Dermis blood vessel endothelial cell (primary cell): Measurements from ENCODE around the gene ZEB2. TPM values are rescaled to one million over a fixed set of nuclear protein-coding genes. Genes with fewer than 3 reads are reported as not detected.

Source experiments
- DNase-seq: peaks from one replicate; pipeline ENCODE4 v3.0.0; 2010
- total RNA-seq: library from RNA; depleted of rRNA; stranded (reverse); fragments of >200 nt; gene quantifications from 2 replicates; pipeline ENCODE4 v1.2.3, GENCODE V29; 2014

ZEB2 gene
- total RNA-seq, 1 donor from 2014 or later: 5.3 TPM

- DNase-seq: no peak
These were observed 6.9 kb upstream of the ZEB2 start for GRCh38 chr2:144526831-144527230.

GRCh38 chr2:144524118-144525009, 4.4 kb upstream of the ZEB2 start:
- DNase-seq: peak; percentile 20

- DNase-seq: peak; percentile 19
These were observed 3.7 kb upstream of the ZEB2 start for GRCh38 chr2:144523596-144524117.

GRCh38 chr2:144522897-144523595, 3.1 kb upstream of the ZEB2 start:
- peak; percentile 32 for DNase-seq

- DNase-seq: no peak
These were observed 2.4 kb upstream of the ZEB2 start for GRCh38 chr2:144522176-144522896.

GRCh38 chr2:144521686-144522085, 1.8 kb upstream of the ZEB2 start:
- no peak for DNase-seq

GRCh38 chr2:144520756-144521487, 1.0 kb upstream of the ZEB2 start:
- no peak for DNase-seq

GRCh38 chr2:144519597-144519933, 354 bp downstream of the ZEB2 start:
- DNase-seq: no peak

GRCh38 chr2:144518748-144519596, 947 bp downstream of the ZEB2 start:
- peak; percentile 27 for DNase-seq

- DNase-seq: peak; percentile 49
These were observed 1.8 kb downstream of the ZEB2 start for GRCh38 chr2:144517866-144518747.

- DNase-seq: peak; percentile 92
These were observed 2.7 kb downstream of the ZEB2 start for GRCh38 chr2:144516981-144517865.

GRCh38 chr2:144516411-144516980, 3.4 kb downstream of the ZEB2 start:
- DNase-seq: peak; percentile 63

GRCh38 chr2:144515696-144516410, 4.1 kb downstream of the ZEB2 start:
- peak; percentile 57 for DNase-seq

GRCh38 chr2:144515099-144515695, 4.7 kb downstream of the ZEB2 start:
- DNase-seq: no peak

- no peak for DNase-seq
These were observed 5.3 kb downstream of the ZEB2 start for GRCh38 chr2:144514616-144515091.

GRCh38 chr2:144513388-144514101, 6.4 kb downstream of the ZEB2 start:
- DNase-seq: no peak

- no peak for DNase-seq
These were observed 7.0 kb downstream of the ZEB2 start for GRCh38 chr2:144512891-144513351.
